Esophagus muscularis mucosa (tissue), 4 donors: Measurements from ENCODE around the gene MTMR12. TPM values are rescaled to one million over a fixed set of nuclear protein-coding genes. Genes with fewer than 3 reads are reported as not detected.

ENCODE experiments used
- DNase-seq: peaks from one replicate; pipeline ENCODE4 v3.0.0-alpha.2; 2017; ENCODE audit errors: extremely low spot score
- H3K27ac ChIP-seq, 4 donors: fragments of 200-600 bp; sonication (generic); replicated peaks in 1 of 4; 1 replicate in 3 of 4; 2 replicates in 1 of 4; pipeline ENCODE4 v1.5.1; 2016 to 2019; ENCODE audit warnings: mild to moderate bottlenecking in 1 of 4
- H3K27me3 ChIP-seq, 4 donors: fragments of 200-600 bp; sonication (generic); one replicate each; pipeline versions ENCODE4 v1.5.1 to v1.6.0; 2016 to 2019
- H3K36me3 ChIP-seq, 4 donors: fragments of 200-600 bp; sonication (generic); one replicate each; pipeline ENCODE4 v1.5.1; 2016 to 2019
- H3K4me1 ChIP-seq, 4 donors: fragments of 200-600 bp; sonication (generic); one replicate each; pipeline ENCODE4 v1.5.1; 2016 to 2019
- H3K4me3 ChIP-seq, 4 donors: fragments of 200-600 bp; sonication (generic); 1 replicate in 2 of 4; 2 replicates in 2 of 4; pipeline ENCODE4 v1.5.1; 2016 to 2019; ENCODE audit warnings: mild to moderate bottlenecking in 4 of 4, moderate library complexity in 1 of 4
- H3K9me3 ChIP-seq, 4 donors: fragments of 200-600 bp; sonication (generic); 1 replicate in 3 of 4; 2 replicates in 1 of 4; pipeline ENCODE4 v1.5.1; 2016 to 2019
- CTCF ChIP-seq, 3 experiments: fragments of 200-600 bp in 2 of 3; fragments of 450-650 bp in 1 of 3; sonication (generic) in 2 of 3; IDR thresholded peaks; one replicate each; pipeline ENCODE4 v1.5.1; 2017 to 2019; ENCODE audit warnings: antibody characterized with exemption in 3 of 3, mild to moderate bottlenecking in 2 of 3, moderate library complexity in 1 of 3
- EP300 ChIP-seq: sonication (generic); formaldehyde crosslinking; IDR thresholded peaks from one replicate; pipeline ENCODE4 v1.6.1; 2017; ENCODE audit warnings: antibody characterized with exemption
- POLR2A ChIP-seq: fragments of 450-650 bp; IDR thresholded peaks from one replicate; pipeline ENCODE4 v1.6.1; 2017; ENCODE audit warnings: antibody characterized with exemption, moderate library complexity, mild to moderate bottlenecking, low read depth
- POLR2AphosphoS5 ChIP-seq, 2 donors: sonication (generic); formaldehyde crosslinking; IDR thresholded peaks; one replicate each; pipeline ENCODE4 v1.6.1; 2017; ENCODE audit warnings: antibody characterized with exemption in 2 of 2
- WGBS: methylation state at CpG from one replicate; pipeline ENCODE4 v1.1.5; 2018; 5-methylcytosine and 5-hydroxymethylcytosine counted together
- intact Hi-C: fragments of 100-400 bp; cut with DNase I; formaldehyde crosslinking; loops from one replicate; pipeline ENCODE4 v1.15.1; 2023
- total RNA-seq, 4 donors: library from RNA; depleted of rRNA; stranded (reverse); fragments of >200 nt; gene quantifications; one replicate each; pipeline versions ENCODE4 v1.1.0 to v1.2.1, GENCODE V29; 2016

Gene MTMR12
- total RNA-seq, 4 donors from 2014 or later, result 49.9 to 94.0 (median 63.8) TPM

DNA sequence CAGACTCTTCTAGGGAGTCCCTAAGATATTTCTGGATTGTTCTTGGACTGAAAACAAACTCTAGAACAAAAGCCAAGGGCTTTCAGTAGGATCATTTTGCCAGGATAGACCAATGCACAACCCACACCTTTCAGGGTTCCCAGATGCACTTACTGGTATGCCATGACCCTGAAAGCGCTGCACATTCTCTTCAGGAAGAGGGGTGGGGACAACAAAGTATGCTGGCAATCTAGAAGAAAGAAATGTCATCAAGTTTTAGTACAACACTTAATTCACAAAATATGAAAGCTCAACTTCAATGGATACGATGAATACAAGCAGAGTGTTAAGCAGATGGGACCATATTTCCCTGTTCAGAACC, 57.2 kb downstream of the MTMR12 start:
- 94% methylated on average over 2 of the region's 2 CpGs for WGBS
- TF ChIP-seq POLR2A, result no peak
- TF ChIP-seq CTCF (IDR thresholded peaks at IDR 0.05), result no peak
- TF ChIP-seq POLR2AphosphoS5 (IDR thresholded peaks at IDR 0.05), result no peak
- TF ChIP-seq EP300, result no peak
- H3K9me3 ChIP-seq, result no peaks in the 10 kb centered on the region
- no peak for DNase-seq
- no peaks in the 10 kb centered on the region for H3K27me3 ChIP-seq
- peaks cover 3 to 85% (median 62%) of the 10 kb centered on the region in 4 donors for H3K36me3 ChIP-seq
- no peak overlapping the region for H3K4me3 ChIP-seq
- peak overlapping the region; percentile 25 to 44 (median 36) for H3K27ac ChIP-seq
- peaks cover 10 to 21% (median 17%) of the 10 kb centered on the region in 4 donors for H3K4me1 ChIP-seq
- intact Hi-C loops, result no loop called here

DNA sequence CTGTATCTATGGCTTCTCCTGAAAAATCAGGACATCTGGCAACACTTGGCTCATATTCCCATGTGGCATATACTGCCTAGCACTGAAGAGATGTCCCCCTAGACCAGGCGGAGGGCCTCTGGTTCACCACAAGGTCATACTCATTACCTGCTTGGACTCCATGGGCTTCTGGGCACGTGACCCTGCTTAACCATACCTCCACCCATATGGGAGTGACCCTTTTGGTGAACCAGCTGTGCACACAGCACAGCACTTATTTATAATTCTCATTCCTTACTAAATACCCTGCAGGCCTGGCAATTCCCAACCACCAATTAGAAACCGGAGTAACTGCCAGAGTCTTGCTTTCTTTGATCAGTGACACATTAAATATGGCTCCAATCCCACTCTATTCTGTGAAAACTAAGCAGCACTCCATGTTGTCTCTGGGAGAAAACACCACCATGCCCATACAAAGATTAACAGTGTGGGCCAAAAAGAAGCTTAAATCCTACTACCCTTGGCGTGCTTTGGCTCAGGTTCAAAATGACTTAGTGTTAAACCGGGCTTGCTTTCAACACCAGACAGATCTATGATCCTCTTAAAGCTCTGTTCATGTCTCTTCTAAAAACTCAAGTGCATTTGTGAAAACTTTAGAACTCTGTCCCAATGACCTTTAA, 57.7 kb downstream of the MTMR12 start:
- H3K4me1 ChIP-seq, result peaks cover 8 to 17% (median 16%) of the 10 kb centered on the region in 4 donors
- no peaks in the 10 kb centered on the region for H3K9me3 ChIP-seq
- no peak for DNase-seq
- H3K36me3 ChIP-seq, result peaks cover 3 to 85% (median 63%) of the 10 kb centered on the region in 4 donors
- H3K4me3 ChIP-seq, result no peak overlapping the region
- 60% methylated on average over 5 of the region's 5 CpGs for WGBS
- H3K27me3 ChIP-seq, result no peaks in the 10 kb centered on the region
- H3K27ac ChIP-seq, result peak overlapping the region; percentile 25 to 44 (median 36)
- intact Hi-C loops, result no loop called here
- TF ChIP-seq POLR2AphosphoS5 (IDR thresholded peaks at IDR 0.05), result no peak

DNA sequence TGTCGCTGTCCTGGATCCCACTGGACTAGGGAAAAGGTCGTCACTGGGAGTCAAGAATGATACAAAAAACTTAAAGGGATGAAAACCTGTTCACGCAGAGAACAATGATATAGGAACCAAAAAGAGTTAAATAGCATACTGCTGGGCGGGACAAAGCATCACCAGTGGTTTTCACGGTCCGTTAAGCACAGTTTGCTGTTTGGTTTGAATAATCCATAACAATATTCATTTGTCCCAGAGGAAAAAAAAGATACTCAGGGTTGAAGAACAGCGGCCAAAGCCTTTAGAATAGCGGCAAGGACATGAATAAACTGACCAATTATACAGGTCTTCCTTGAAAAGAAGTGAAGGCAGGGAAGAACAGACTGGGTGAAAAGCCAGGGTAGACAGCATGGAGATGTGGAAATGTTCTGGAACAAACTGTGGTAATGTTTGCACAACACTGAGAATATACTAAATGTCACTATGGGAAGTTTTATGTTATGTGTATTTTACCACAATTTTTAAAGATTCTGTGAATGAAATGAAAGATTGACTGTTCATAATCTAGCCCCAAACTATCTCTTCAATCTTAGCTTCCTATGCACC, 60.8 kb downstream of the MTMR12 start:
- H3K27me3 ChIP-seq, result no peaks in the 10 kb centered on the region
- H3K4me3 ChIP-seq, result no peak overlapping the region
- intact Hi-C loops, result no loop called here
- no peak overlapping the region for H3K27ac ChIP-seq
- DNase-seq, result no peak
- H3K36me3 ChIP-seq, result peaks cover 18 to 86% (median 63%) of the 10 kb centered on the region in 4 donors
- no peak for TF ChIP-seq EP300
- no peak for TF ChIP-seq POLR2AphosphoS5 (IDR thresholded peaks at IDR 0.05)
- TF ChIP-seq POLR2A, result no peak
- no peak for TF ChIP-seq CTCF (IDR thresholded peaks at IDR 0.05)
- no peaks in the 10 kb centered on the region for H3K9me3 ChIP-seq
- 93% methylated on average over 8 of the region's 8 CpGs for WGBS
- peaks cover 8 to 14% (median 12%) of the 10 kb centered on the region in 4 donors for H3K4me1 ChIP-seq

DNA sequence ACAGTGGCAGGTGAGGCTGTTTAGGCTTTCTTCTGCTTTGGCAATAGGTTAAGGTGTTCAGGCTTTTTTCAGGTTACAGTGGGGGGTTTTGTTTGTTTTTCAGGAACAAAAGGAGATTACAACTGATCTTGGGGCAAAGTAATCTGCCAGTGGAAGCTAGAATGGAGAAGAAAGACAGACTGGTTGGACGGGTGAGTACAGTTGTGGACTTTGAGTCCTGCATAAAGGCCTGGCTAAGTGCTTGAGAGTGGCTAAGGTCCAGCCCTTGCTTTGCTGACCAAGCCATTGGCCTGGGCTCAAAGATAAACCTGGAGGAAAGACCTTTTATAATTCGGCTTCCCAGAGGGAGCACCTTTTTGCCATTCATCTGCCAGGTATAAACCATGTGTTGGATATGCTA, 63.1 kb downstream of the MTMR12 start:
- WGBS, result 89% methylated on average over 2 of the region's 2 CpGs
- intact Hi-C loops, result no loop called here

More for the DNA sequence above, 63.1 kb downstream of the MTMR12 start:
- no peak for DNase-seq
- Histone ChIP-seq H3K27me3 (no peaks in the 10 kb centered on the region), H3K4me1 (no peaks in the 10 kb centered on the region), H3K36me3 (peaks cover 38 to 94% (median 74%) of the 10 kb centered on the region in 4 donors), H3K27ac (no peak overlapping the region), H3K4me3 (no peak overlapping the region), H3K9me3 (no peaks in the 10 kb centered on the region)
- no peak for TF ChIP-seq EP300
- TF ChIP-seq POLR2AphosphoS5 (IDR thresholded peaks at IDR 0.05), result no peak
- no peak for TF ChIP-seq POLR2A
- no peak for TF ChIP-seq CTCF (IDR thresholded peaks at IDR 0.05)
